Neural progenitor cell (in vitro differentiated cells): ENCODE data around the gene SPTSSA. TPM values are rescaled to one million over a fixed set of nuclear protein-coding genes. Genes with fewer than 3 reads are reported as not detected.

ENCODE experiments used
- DNase-seq: peaks from one replicate; pipeline ENCODE4 v3.0.0-alpha.2; 2016; ENCODE audit warnings: low spot score
- H2AFZ ChIP-seq: fragments of 200-600 bp; sonication (generic); replicated peaks from 2 replicates; pipeline ENCODE4 v1.6.1; 2016; ENCODE audit warnings: antibody characterized with exemption
- H3F3A ChIP-seq: fragments of 200-600 bp; sonication (generic); 2 replicates; pipeline ENCODE4 v1.6.1; 2016; ENCODE audit warnings: antibody characterized with exemption, low read depth
- H3K27ac ChIP-seq: fragments of 200-600 bp; sonication (generic); 2 replicates; pipeline ENCODE4 v1.5.1; 2016; ENCODE audit warnings: mild to moderate bottlenecking
- H3K27me3 ChIP-seq: fragments of 200-600 bp; sonication (generic); 2 replicates; pipeline ENCODE4 v1.6.1; 2016; ENCODE audit warnings: mild to moderate bottlenecking, moderate library complexity
- H3K36me3 ChIP-seq: fragments of 200-600 bp; sonication (generic); 2 replicates; pipeline ENCODE4 v1.5.1; 2016
- H3K4me1 ChIP-seq: fragments of 200-600 bp; sonication (generic); 2 replicates; pipeline ENCODE4 v1.6.1; 2016; ENCODE audit warnings: mixed run types
- H3K4me2 ChIP-seq: fragments of 200-600 bp; sonication (generic); 2 replicates; pipeline ENCODE4 v1.6.1; 2016
- H3K4me3 ChIP-seq: fragments of 200-600 bp; sonication (generic); 2 replicates; pipeline ENCODE4 v1.5.1; 2016
- H3K79me2 ChIP-seq: fragments of 200-600 bp; sonication (generic); 2 replicates; pipeline ENCODE4 v1.6.1; 2016; ENCODE audit warnings: low read depth
- H3K9ac ChIP-seq: fragments of 200-600 bp; sonication (generic); 2 replicates; pipeline ENCODE4 v1.6.1; 2016
- H3K9me3 ChIP-seq: fragments of 200-600 bp; sonication (generic); 2 replicates; pipeline ENCODE4 v1.5.1; 2016; ENCODE audit warnings: low read depth
- H4K20me1 ChIP-seq: fragments of 200-600 bp; sonication (generic); 2 replicates; pipeline ENCODE4 v1.6.1; 2016; ENCODE audit warnings: low read depth
- H3K27ac Mint-ChIP-seq: 3 replicates; pipeline ENCODE4 v1.8.0; 2021; ENCODE audit warnings: mixed read lengths
- H3K27me3 Mint-ChIP-seq: 2 replicates; pipeline ENCODE4 v1.8.0; 2022; ENCODE audit warnings: low read depth, mild to moderate bottlenecking, inconsistent platforms, moderate library complexity, mixed read lengths; ENCODE audit not compliant: insufficient read depth
- H3K36me3 Mint-ChIP-seq: 3 replicates; pipeline ENCODE4 v1.8.0; 2021; ENCODE audit warnings: mixed read lengths
- H3K4me1 Mint-ChIP-seq: 3 replicates; pipeline ENCODE4 v1.8.0; 2021; ENCODE audit warnings: mixed read lengths
- H3K4me3 Mint-ChIP-seq: 3 replicates; pipeline ENCODE4 v1.8.0; 2021; ENCODE audit warnings: mild to moderate bottlenecking, moderate library complexity, mixed read lengths
- H3K9me3 Mint-ChIP-seq: 3 replicates; pipeline ENCODE4 v1.8.0; 2020; ENCODE audit warnings: mixed read lengths
- CTCF ChIP-seq: fragments of 200-600 bp; sonication (generic); IDR thresholded peaks from 2 replicates; pipeline ENCODE4 v1.5.1; 2017; ENCODE audit warnings: antibody characterized with exemption, mild to moderate bottlenecking
- EZH2 ChIP-seq: fragments of 200-600 bp; sonication (generic); IDR thresholded peaks from 2 replicates; pipeline ENCODE4 v1.6.1; 2017; ENCODE audit warnings: antibody characterized with exemption, mild to moderate bottlenecking, moderate library complexity
- EZH2phosphoT487 ChIP-seq: fragments of 200-600 bp; sonication (generic); IDR thresholded peaks from 2 replicates; pipeline ENCODE4 v1.6.1; 2017; ENCODE audit warnings: antibody characterized with exemption
- total RNA-seq: library from RNA; depleted of rRNA; stranded (reverse); fragments of >200 nt; gene quantifications from 2 replicates; pipeline ENCODE4 v1.2.3, GENCODE V29; 2015; ENCODE audit warnings: low replicate concordance

The SPTSSA gene
- total RNA-seq, 1 donor from 2014 or later: 43.0 TPM

- no peak overlapping the region for H2AFZ ChIP-seq
- no peak overlapping the region for H3K27ac ChIP-seq
- H3K4me3 ChIP-seq: no peak overlapping the region
- peaks cover under 1% of the 10 kb centered on the region for H3K27me3 Mint-ChIP-seq
- peaks cover 2% of the 10 kb centered on the region for H3K36me3 Mint-ChIP-seq
- peaks cover 30% of the 10 kb centered on the region for H3K79me2 ChIP-seq
- no peak for DNase-seq
- peaks cover 23% of the 10 kb centered on the region for H3F3A ChIP-seq
- H4K20me1 ChIP-seq: peaks cover 21% of the 10 kb centered on the region
- no peak overlapping the region for H3K4me3 Mint-ChIP-seq
- H3K27ac Mint-ChIP-seq: no peak overlapping the region
- peaks cover 16% of the 10 kb centered on the region for H3K4me1 ChIP-seq
- TF ChIP-seq EZH2 (no peak), CTCF (no peak), EZH2phosphoT487 (no peak)
- no peak overlapping the region for H3K4me2 ChIP-seq
- H3K9me3 Mint-ChIP-seq: no peaks in the 10 kb centered on the region
- H3K4me1 Mint-ChIP-seq: peaks cover 28% of the 10 kb centered on the region
- H3K36me3 ChIP-seq: no peaks in the 10 kb centered on the region
- no peak overlapping the region for H3K9ac ChIP-seq
- H3K9me3 ChIP-seq: no peaks in the 10 kb centered on the region
- no peaks in the 10 kb centered on the region for H3K27me3 ChIP-seq
Observed at GRCh38 chr14:34463598-34463961, 1.5 kb upstream of the SPTSSA start.

- TF ChIP-seq EZH2phosphoT487 (no peak), CTCF (no peak), EZH2 (no peak)
- H3K9ac ChIP-seq: peak overlapping the region; percentile 53
- Mint-ChIP-seq H3K27me3 (peaks cover 2% of the 10 kb centered on the region), H3K27ac (peak overlapping the region; percentile 26), H3K36me3 (peaks cover 5% of the 10 kb centered on the region), H3K9me3 (no peaks in the 10 kb centered on the region), H3K4me3 (peak overlapping the region; percentile 90), H3K4me1 (peaks cover 28% of the 10 kb centered on the region)
- peak; percentile 78 for DNase-seq
- H3K4me2 ChIP-seq: peak overlapping the region; percentile 88
- peak overlapping the region; percentile 82 for H3K27ac ChIP-seq
- peak overlapping the region; percentile 73 for H3K4me3 ChIP-seq
- peaks cover 16% of the 10 kb centered on the region for H3K4me1 ChIP-seq
- H3K9me3 ChIP-seq: no peaks in the 10 kb centered on the region
- H4K20me1 ChIP-seq: peaks cover 21% of the 10 kb centered on the region
- peaks cover 51% of the 10 kb centered on the region for H3K79me2 ChIP-seq
- no peaks in the 10 kb centered on the region for H3K36me3 ChIP-seq
- H2AFZ ChIP-seq: no peak overlapping the region
- H3F3A ChIP-seq: peaks cover 20% of the 10 kb centered on the region
- no peaks in the 10 kb centered on the region for H3K27me3 ChIP-seq
Observed at GRCh38 chr14:34461334-34462131, 507 bp downstream of the SPTSSA start.

GRCh38 chr14:34460841-34461240 lies 1.2 kb downstream of the SPTSSA start:
- no peak overlapping the region for H3K27ac ChIP-seq
- H3K36me3 Mint-ChIP-seq: peaks cover 8% of the 10 kb centered on the region

More at GRCh38 chr14:34460841-34461240, 1.2 kb downstream of the SPTSSA start:
- Histone ChIP-seq H4K20me1 (peaks cover 21% of the 10 kb centered on the region), H3F3A (peaks cover 20% of the 10 kb centered on the region), H3K9ac (peak overlapping the region; percentile 53), H3K27me3 (no peaks in the 10 kb centered on the region), H3K79me2 (peaks cover 58% of the 10 kb centered on the region), H3K9me3 (no peaks in the 10 kb centered on the region), H3K4me2 (peak overlapping the region; percentile 88), H2AFZ (no peak overlapping the region), H3K36me3 (no peaks in the 10 kb centered on the region), H3K4me1 (peaks cover 16% of the 10 kb centered on the region), H3K4me3 (peak overlapping the region; percentile 73)
- peak; percentile 29 for DNase-seq
- Mint-ChIP-seq H3K4me3 (peak overlapping the region; percentile 90), H3K27me3 (peaks cover 2% of the 10 kb centered on the region), H3K27ac (peak overlapping the region; percentile 26), H3K9me3 (no peaks in the 10 kb centered on the region), H3K4me1 (peaks cover 28% of the 10 kb centered on the region)
- TF ChIP-seq CTCF: no peak
- no peak for TF ChIP-seq EZH2
- TF ChIP-seq EZH2phosphoT487: no peak
